Upper lobe of left lung (tissue), 6 donors: Measurements from ENCODE around the gene NQO1. TPM values are rescaled to one million over a fixed set of nuclear protein-coding genes. Genes with fewer than 3 reads are reported as not detected.

Experiments used
- ATAC-seq, 2 donors: fragments of 200-7000 bp; cut with Tn5 transposase; one replicate each; pipeline ENCODE4 v1.9.1; 2022; ENCODE audit warnings: mild to moderate bottlenecking in 2 of 2, moderate library complexity in 2 of 2; ENCODE audit not compliant: low FRiP score in 2 of 2
- DNase-seq, 2 donors: peaks; one replicate each; pipeline ENCODE4 v3.0.0-alpha.2; 2019 to 2020
- H3K27ac ChIP-seq, 4 donors: fragments of 200-600 bp; sonication (generic); one replicate each; pipeline ENCODE4 v1.5.1; 2016 to 2019
- H3K27me3 ChIP-seq, 4 donors: fragments of 200-600 bp; sonication (generic); one replicate each; pipeline ENCODE4 v1.5.1; 2017 to 2019
- H3K36me3 ChIP-seq, 4 donors: fragments of 200-600 bp; sonication (generic); one replicate each; pipeline ENCODE4 v1.5.1; 2016 to 2019
- H3K4me1 ChIP-seq, 4 donors: fragments of 200-600 bp; sonication (generic); one replicate each; pipeline ENCODE4 v1.5.1; 2018 to 2019
- H3K4me3 ChIP-seq, 4 donors: fragments of 200-600 bp; sonication (generic); one replicate each; pipeline ENCODE4 v1.5.1; 2017 to 2019; ENCODE audit warnings: mild to moderate bottlenecking in 2 of 4, moderate library complexity in 1 of 4
- H3K9me3 ChIP-seq, 4 donors: fragments of 200-600 bp; sonication (generic); one replicate each; pipeline ENCODE4 v1.5.1; 2018 to 2019
- EP300 ChIP-seq, 4 donors: sonication (generic); formaldehyde crosslinking; IDR thresholded peaks; one replicate each; pipeline ENCODE4 v1.5.1; 2017; ENCODE audit warnings: antibody characterized with exemption in 4 of 4, control low read depth in 2 of 4
- POLR2A ChIP-seq, 4 donors: fragments of 450-650 bp; IDR thresholded peaks; one replicate each; pipeline ENCODE4 v1.5.1; 2016 to 2017; ENCODE audit warnings: antibody characterized with exemption in 4 of 4, mild to moderate bottlenecking in 2 of 4
- POLR2AphosphoS5 ChIP-seq, 2 donors: sonication (generic); formaldehyde crosslinking; IDR thresholded peaks; one replicate each; pipeline ENCODE4 v1.5.1; 2017; ENCODE audit warnings: antibody characterized with exemption in 2 of 2
- WGBS, 2 donors: methylation state at CpG; one replicate each; pipeline ENCODE4 v1.1.5; 2017 to 2018; 5-methylcytosine and 5-hydroxymethylcytosine counted together
- total RNA-seq, 6 donors: library from RNA; depleted of rRNA in 4 of 6; stranded (reverse); fragments of >200 nt in 4 of 6; gene quantifications; one replicate each; pipeline versions ENCODE4 v1.1.0 to v1.2.1, GENCODE V29; 2016 to 2021
- TF ChIP-seq, protein P1 (sequence below), 6 experiments: fragments of 450-650 bp in 4 of 6; fragments of 200-600 bp in 2 of 6; sonication (generic) in 2 of 6; IDR thresholded peaks; one replicate each; pipeline ENCODE4 v1.5.1; 2016 to 2019; ENCODE audit warnings: antibody characterized with exemption in 6 of 6
- donor health status: DM: no; HTN: no; CAD: no; lungs with moderate emphysema.
- donor health status: DM: no; HTN: yes; CAD: no; lungs with severe emphysema.

NQO1 gene
- total RNA-seq, 6 donors from 2014 or later = 13.6 to 73.0 (median 48.6) TPM

DNA sequence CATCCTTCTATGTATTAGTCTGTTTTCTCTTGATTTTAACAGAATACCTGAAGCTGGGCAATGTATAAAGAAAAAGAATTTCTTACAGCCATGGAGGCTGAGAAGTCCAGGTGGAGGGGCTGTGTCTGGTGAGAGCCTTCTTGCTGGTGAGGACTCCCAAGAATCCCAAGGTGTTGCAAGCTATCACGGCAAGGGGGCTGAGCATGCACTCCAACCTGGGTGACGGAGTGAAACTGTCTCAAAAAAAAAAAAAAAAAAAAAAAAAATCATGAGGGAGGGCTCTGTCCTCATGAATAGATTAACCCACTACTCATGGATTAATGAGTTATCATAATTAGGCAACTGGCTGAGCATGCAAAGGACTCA is 19.4 kb downstream of the NQO1 start:
- H3K4me1 ChIP-seq = peaks cover 0 to 5% (median 2%) of the 10 kb centered on the region in 4 donors
- TF ChIP-seq, protein P1, sequence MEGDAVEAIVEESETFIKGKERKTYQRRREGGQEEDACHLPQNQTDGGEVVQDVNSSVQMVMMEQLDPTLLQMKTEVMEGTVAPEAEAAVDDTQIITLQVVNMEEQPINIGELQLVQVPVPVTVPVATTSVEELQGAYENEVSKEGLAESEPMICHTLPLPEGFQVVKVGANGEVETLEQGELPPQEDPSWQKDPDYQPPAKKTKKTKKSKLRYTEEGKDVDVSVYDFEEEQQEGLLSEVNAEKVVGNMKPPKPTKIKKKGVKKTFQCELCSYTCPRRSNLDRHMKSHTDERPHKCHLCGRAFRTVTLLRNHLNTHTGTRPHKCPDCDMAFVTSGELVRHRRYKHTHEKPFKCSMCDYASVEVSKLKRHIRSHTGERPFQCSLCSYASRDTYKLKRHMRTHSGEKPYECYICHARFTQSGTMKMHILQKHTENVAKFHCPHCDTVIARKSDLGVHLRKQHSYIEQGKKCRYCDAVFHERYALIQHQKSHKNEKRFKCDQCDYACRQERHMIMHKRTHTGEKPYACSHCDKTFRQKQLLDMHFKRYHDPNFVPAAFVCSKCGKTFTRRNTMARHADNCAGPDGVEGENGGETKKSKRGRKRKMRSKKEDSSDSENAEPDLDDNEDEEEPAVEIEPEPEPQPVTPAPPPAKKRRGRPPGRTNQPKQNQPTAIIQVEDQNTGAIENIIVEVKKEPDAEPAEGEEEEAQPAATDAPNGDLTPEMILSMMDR (IDR thresholded peaks at IDR 0.05) = no peak
- TF ChIP-seq POLR2A (IDR thresholded peaks at IDR 0.05) = no peak
- TF ChIP-seq EP300 (IDR thresholded peaks at IDR 0.05) = no peak
- TF ChIP-seq POLR2AphosphoS5 (IDR thresholded peaks at IDR 0.05) = no peak
- no peak overlapping the region for H3K4me3 ChIP-seq
- peak overlapping the region in 1 of 4 donors; percentile 17 for H3K27ac ChIP-seq
- WGBS, 2 donors = 61 to 78% methylated on average over 2 of the region's 2 CpGs
- peaks cover 0 to 30% (median 5%) of the 10 kb centered on the region in 4 donors for H3K36me3 ChIP-seq
- H3K9me3 ChIP-seq = no peaks in the 10 kb centered on the region
- DNase-seq (peak in 1 of 2 donors; percentile 27), ATAC-seq (no peak)
- H3K27me3 ChIP-seq = no peaks in the 10 kb centered on the region

DNA sequence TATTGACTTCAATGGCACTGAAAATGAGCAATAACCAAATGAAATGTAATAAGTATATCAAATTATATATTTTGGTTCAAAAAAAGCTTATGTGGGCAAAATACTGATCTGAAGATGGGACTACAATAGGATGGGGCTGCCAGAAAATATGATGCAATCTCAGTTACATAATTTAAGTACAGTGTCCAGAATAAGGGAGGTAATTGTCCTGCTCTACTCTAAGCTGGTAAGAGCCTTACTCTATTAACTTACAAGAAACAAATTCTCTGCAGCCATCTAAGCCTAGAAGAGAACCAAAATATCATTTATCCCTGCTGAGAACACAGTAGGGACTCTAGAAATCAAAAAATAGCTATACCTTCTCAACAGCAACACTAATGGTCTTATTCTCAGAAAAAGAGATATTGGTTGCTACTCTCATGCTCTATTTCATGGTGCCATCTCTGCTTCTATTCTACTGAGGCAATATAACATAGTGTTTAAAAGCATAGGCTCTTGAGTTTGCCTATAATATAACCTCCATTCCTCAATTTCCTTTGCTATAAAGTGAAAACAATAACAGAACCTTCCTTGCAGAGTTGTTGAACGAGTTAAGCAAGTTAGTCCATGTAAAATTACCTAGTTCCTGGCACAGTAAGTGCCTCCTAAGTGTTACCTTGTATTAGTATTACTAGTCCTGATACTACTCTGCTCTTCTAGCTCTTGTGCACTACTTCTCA is 19.9 kb downstream of the NQO1 start:
- ATAC-seq = peak in 1 of 2 donors; percentile 66
- peak overlapping the region in 1 of 4 donors; percentile 17 for H3K27ac ChIP-seq

DNA sequence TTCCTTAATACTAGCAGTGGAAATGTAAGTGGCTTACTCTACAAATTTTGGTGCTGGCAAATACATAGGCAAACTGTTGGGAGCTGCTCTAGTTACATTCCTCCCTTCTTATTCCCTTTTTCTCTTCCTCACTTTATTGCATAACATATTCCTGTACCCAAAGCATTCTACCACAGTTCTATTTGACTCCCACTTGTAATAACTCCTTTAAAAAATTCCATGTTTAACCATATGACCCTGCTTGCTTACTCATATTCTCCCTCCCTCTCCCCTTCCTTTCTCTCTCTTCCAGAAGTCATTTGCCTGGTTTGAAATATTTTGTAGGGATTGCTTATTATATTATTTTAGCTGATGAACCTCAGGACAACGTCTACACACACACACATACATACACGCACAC is 22.7 kb downstream of the NQO1 start:
- H3K4me1 ChIP-seq = peaks cover 0 to 5% (median 0%) of the 10 kb centered on the region in 4 donors
- H3K27me3 ChIP-seq = no peaks in the 10 kb centered on the region
- H3K4me3 ChIP-seq = no peak overlapping the region
- DNase-seq (no peak), ATAC-seq (no peak)
- 93 to 100% methylated on average over 2 of the region's 2 CpGs for WGBS, 2 donors
- H3K27ac ChIP-seq = no peak overlapping the region
- H3K36me3 ChIP-seq = peaks cover 0 to 22% (median 2%) of the 10 kb centered on the region in 4 donors
- H3K9me3 ChIP-seq = no peaks in the 10 kb centered on the region
- TF ChIP-seq POLR2A (IDR thresholded peaks at IDR 0.05) = no peak
- no peak for TF ChIP-seq EP300 (IDR thresholded peaks at IDR 0.05)
- TF ChIP-seq, protein P1 (IDR thresholded peaks at IDR 0.05) = no peak
- TF ChIP-seq POLR2AphosphoS5 (IDR thresholded peaks at IDR 0.05) = no peak

More for the DNA sequence above, 19.9 kb downstream of the NQO1 start:
- Histone ChIP-seq H3K9me3 (no peaks in the 10 kb centered on the region), H3K36me3 (peaks cover 0 to 27% (median 3%) of the 10 kb centered on the region in 4 donors), H3K4me3 (no peak overlapping the region), H3K4me1 (peaks cover 0 to 5% (median 2%) of the 10 kb centered on the region in 4 donors), H3K27me3 (no peaks in the 10 kb centered on the region)
- 64 to 80% methylated on average over 1 of the region's 1 CpG for WGBS, 2 donors
- TF ChIP-seq POLR2AphosphoS5 (IDR thresholded peaks at IDR 0.05) (no peak), POLR2A (IDR thresholded peaks at IDR 0.05) (no peak), EP300 (IDR thresholded peaks at IDR 0.05) (no peak)
- TF ChIP-seq, protein P1 (IDR thresholded peaks at IDR 0.05) = no peak
- DNase-seq = no peak

DNA sequence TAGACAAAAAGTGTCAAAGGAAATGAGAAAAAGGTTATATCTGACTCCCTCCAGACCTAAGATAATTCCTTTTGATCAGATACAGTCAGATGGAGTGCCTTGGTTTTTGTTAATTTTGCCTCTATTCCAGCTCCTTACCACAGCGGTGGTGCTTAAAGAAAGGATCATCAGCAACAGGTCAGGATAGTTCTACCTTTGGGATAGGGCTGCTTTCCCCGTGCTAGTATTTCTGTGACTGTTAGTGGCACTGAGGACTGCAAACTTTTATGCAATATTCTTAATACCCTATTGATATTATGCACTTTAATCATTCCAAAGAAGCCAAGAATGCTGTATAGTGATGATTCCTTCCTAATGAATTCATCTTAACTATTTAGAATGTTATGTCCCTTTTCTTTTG is 24.5 kb downstream of the NQO1 start:
- Histone ChIP-seq H3K36me3 (peaks cover 0 to 25% (median 1%) of the 10 kb centered on the region in 4 donors), H3K27ac (no peak overlapping the region), H3K27me3 (no peaks in the 10 kb centered on the region), H3K4me1 (peaks cover 0 to 5% (median 0%) of the 10 kb centered on the region in 4 donors), H3K4me3 (no peak overlapping the region), H3K9me3 (no peaks in the 10 kb centered on the region)
- TF ChIP-seq, protein P1 (IDR thresholded peaks at IDR 0.05) = no peak
- TF ChIP-seq POLR2AphosphoS5 (IDR thresholded peaks at IDR 0.05) (no peak), EP300 (IDR thresholded peaks at IDR 0.05) (no peak), POLR2A (IDR thresholded peaks at IDR 0.05) (no peak)
- DNase-seq (no peak), ATAC-seq (no peak)
- WGBS, 2 donors = 83 to 84% methylated on average over 2 of the region's 2 CpGs

DNA sequence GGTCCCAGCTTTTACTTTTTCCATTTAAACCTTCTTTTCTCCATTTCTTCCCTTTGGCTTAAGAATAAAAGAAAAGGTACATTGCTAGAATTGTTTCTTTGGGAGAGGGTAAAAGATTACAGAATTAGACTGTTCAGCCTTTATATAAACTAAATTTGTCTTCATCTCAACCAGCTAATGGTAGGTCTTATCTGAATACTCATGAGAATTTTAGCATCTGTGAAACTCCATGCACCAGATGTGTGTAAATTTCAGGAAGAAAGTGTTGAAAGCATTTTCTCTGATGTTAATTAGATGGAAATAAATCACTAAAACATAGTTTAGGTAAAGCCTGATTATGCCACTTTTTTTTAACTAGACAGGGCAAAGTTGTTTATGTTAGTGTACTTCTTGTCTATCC is 24.9 kb downstream of the NQO1 start:
- Histone ChIP-seq H3K4me1 (peaks cover 0 to 5% (median 0%) of the 10 kb centered on the region in 4 donors), H3K36me3 (peaks cover 0 to 29% (median 3%) of the 10 kb centered on the region in 4 donors)
- ATAC-seq = no peak

More for the DNA sequence above, 24.9 kb downstream of the NQO1 start:
- Histone ChIP-seq H3K27me3 (no peaks in the 10 kb centered on the region), H3K9me3 (no peaks in the 10 kb centered on the region), H3K4me3 (no peak overlapping the region), H3K27ac (no peak overlapping the region)
- DNase-seq = no peak
- TF ChIP-seq POLR2A (IDR thresholded peaks at IDR 0.05) (no peak), POLR2AphosphoS5 (IDR thresholded peaks at IDR 0.05) (no peak), EP300 (IDR thresholded peaks at IDR 0.05) (no peak)
- TF ChIP-seq, protein P1 (IDR thresholded peaks at IDR 0.05) = no peak
